NOMO-1 treated with dmso at 0.1 percent for 144 hours (cell line): ENCODE results near the gene ATP7B.

Source experiments
- DNase-seq: peaks from one replicate; lab custom pipeline; 2025; ENCODE audit not compliant: unreplicated experiment; lab: John Stamatoyannopoulos, UW

The ATP7B gene

DNA sequence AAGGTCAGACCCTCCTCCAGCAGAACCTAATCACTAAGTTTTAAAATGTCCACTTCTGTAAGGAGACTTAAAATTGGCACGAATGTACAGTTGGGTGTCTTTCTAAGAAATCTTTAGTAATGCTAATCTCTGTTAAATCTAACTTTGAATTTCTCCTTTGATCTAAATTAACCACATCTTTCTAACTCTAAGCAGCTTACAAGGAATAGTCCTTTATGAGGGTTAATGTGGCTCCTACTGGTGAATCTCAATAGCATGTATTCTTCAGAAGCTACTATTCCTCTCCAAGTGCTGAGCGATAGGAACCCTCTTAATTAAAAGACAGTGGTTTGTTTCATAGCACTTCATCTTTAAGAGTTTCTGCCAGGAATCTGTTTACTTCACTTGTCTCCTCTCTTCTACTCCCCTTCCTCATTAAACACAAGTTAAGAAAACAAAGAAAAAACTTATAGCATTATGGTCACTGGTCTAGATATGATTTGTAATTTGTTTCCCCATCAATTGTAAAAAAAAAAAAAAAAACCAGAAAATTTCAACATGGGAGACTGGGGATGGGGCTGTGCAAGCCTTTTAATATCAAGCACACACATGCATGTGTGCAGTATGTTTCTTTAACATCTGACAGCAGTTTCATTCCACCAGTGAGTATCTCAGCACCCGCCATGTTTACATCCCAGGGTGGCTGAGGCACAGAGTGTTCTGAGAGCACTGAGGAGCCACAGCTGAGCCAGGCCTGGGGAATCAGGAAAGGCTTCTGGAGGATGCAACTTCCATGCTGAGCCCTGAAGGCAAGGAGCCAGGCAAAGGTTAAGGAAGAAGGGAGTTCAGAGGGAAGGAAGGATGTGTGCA, 57.7 kb downstream of the ATP7B start:
- DNase-seq: no peak

DNA sequence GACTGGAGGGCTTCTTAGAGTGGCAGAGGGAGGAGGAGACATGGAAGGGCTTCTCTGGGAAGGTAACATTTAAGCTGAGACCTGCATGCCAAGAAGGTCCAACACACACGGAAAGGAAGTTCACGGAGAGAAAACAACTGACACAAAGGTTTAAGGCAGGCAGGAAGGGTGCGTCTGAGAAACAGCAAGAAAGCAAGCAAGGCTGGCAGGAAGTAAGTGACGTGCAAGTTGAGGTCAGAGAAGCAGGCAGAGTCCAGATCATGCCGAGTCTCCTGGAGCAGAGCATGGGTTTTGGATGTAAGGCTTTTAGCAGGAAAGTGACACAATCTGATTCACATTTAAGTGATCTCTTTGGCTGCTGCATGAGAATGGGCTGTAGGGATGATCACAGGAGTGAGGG, 60.5 kb downstream of the ATP7B start:
- no peak for DNase-seq

- DNase-seq: no peak
These were observed 65.0 kb downstream of the ATP7B start for GRCh38 chr13:51946163-51946669.

DNA sequence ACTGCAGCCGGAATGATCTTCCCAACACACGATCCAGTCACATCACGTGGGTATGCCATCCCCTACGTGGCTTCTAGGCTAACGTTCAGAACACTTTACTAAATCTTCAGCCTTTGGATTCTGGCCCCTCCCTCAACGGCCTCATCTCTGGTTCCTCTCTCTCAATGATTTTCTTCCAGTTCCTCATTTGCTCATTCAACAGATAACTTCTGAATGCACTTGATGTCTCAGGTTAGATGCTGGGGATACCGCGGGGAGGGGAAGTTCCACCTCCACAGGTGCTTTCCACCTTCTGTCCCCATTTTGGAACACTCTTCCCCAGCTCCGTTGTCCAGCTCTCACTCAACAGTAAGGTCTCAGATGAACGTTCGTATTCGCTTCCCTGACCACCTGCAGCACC, 66.1 kb downstream of the ATP7B start:
- DNase-seq: peak; percentile 46

DNA sequence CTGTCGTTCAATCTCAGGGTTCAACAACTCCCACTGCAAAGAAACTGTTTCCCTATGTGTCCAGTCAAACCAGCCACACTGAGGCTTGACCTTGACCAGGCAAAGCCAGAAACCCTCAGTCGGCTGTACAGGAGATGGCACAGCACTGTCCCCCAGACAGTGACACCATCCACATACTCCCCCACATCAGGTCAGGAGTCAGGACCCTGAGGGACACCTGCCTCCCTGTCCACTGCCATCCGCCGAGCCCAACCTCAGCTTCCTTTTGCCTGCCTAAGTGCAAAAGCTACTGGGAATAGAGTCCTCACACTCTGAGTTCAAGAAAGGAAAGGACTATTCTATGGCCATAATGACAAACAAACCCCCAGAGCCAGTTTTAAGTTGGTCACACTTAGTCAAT, 66.8 kb downstream of the ATP7B start:
- no peak for DNase-seq

DNA sequence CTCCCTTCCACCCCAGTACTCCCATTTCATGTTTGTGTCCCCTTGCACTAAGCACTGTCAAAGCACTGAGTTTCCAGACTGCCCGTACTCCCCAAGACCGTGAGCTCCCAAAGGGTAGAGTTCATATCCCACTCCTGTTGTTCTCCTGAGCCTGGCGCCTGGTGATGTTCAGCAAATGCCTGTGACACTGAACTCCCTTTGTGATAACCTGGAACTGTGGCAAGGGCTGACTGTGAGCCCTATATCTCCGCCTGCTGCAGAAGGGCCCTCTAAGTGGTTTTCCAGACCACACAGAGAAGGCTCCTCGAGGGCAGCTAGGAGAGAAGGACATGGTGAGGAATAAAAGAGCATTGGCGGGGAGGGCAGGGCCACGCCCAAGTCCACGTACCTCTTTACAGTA, 67.5 kb downstream of the ATP7B start:
- DNase-seq: no peak

DNA sequence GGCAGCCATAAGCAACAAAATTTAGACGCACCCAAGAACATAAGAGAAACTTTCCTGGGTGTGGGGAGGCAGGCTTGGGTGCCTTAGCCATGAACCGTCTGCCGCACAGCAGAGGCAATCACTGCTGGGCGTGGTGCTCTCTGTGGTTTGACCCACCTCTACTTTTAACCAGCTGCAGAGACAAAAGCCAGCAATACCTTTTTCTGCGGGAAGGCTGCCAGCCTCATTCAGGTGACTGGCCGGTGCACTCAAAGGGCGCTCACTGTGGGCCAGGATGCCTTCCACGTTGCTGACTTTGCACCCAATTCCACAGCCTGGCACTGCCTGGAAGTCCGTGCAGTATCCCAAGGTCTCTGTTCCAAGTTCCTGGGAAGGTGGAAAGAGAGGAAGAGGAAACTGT, 69.1 kb downstream of the ATP7B start:
- no peak for DNase-seq

- DNase-seq: no peak
These were observed 72.8 kb downstream of the ATP7B start for GRCh38 chr13:51938454-51938853.

GRCh38 chr13:51937320-51938290, 73.6 kb downstream of the ATP7B start:
- DNase-seq: no peak

- no peak for DNase-seq
These were observed 75.7 kb downstream of the ATP7B start for GRCh38 chr13:51935326-51936171.

DNA sequence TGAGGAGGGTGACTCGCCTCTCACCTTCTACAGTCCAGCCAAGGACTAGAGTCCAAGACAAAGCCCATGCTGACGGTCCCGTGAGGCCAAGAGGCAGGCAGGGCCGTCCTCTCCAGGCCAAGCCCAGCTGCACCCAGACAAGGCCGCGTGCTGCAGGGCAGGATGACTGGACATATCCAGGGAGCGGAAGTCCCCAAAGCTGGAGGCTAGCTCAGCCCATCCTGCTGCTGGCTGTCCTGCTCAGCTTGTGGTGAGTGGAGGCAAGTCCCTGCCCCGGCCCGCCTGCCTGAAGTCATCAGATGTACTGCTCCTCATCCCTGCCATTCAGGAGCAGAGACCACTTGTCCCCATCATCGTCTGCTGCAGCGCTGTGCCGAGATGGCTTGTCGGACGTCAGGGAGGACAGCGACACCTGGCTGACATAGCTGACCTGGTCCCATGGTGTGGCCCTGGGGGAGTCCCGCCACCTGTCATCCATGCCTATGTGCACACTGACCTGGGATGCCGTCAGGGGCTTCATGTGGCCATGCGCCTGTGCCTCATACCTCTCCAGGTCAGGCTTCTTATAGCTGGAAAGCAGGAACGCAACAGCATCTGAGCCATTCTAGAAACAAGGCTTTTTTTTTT, 76.7 kb downstream of the ATP7B start:
- no peak for DNase-seq

- DNase-seq: no peak
These were observed 77.7 kb downstream of the ATP7B start for GRCh38 chr13:51933466-51934058.

DNA sequence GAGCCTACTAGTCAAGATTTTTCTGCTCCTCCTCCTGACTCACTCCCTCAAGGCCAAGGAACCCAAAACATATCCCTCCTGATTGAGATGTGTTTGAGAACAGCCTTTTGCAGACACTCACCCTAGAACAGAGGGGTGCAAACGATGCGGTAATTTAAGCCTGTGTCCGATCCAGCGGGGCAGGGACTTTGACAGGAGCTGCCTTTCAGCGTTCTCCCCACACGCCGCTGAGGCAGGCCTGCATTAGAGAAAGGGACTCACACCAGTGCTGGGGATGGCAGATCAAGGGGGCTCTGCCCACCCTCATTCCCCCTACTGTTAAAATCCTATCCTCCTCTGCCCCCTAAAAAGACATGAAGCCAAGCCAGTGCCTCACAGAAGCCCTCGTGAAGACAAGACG, 79.0 kb downstream of the ATP7B start:
- DNase-seq: no peak

DNA sequence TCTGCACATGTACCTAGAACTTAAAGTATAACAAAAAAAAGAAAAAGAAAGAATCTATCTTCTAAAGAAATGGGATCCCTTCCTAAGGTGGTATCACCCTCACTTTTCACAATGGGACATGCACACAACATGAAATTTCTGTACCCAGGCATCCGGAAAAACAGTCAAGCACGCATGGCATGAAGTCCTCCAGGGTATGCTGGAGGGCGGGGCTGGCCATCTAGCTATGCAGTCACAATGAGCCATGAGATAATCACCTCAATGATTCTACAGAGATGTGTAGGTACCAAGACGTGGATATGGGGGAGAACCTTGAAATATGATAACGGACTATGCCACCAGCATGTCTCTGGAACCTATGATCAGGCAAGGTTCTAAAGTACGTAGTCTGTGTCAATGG, 79.6 kb downstream of the ATP7B start:
- DNase-seq: no peak

- no peak for DNase-seq
These were observed 81.6 kb downstream of the ATP7B start for GRCh38 chr13:51929699-51930098.

- peak; percentile 0 for DNase-seq
These were observed 83.0 kb downstream of the ATP7B start for GRCh38 chr13:51928231-51928630.

DNA sequence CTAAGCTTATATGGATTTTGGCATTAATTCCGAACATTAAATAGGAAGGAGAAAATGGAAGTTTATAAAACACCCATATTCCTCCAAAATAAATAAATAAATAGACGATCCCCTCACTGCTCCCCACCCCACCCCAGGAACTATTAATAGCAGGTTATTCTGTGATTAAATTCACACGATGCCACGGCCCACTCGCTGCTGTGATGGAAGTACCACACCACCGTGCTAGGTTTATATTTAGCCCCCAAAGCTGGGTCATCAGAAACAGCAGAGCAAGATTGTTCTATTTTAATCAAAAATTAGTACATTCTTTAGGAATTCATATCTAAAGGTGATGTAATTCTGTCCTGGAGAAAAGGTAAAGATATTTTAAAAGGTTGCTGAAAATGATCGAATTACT, 84.1 kb downstream of the ATP7B start:
- DNase-seq: no peak

DNA sequence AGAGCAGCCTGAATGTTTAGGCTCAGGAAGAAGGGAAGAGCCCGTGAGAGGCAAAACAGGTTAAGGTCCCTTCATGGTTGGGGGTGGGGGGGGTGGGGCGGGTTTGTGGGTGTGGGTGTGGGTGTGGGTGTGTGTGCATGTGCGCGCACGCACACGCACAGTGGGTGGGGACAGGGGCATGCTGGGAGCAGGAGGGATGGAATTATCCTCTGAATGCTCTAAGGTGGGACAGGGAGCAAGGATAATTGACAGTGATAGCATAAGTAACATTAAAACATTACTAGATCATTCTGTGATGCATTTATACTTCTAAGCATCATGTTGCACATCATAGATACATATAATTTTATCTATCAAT, 84.7 kb downstream of the ATP7B start:
- no peak for DNase-seq

DNA sequence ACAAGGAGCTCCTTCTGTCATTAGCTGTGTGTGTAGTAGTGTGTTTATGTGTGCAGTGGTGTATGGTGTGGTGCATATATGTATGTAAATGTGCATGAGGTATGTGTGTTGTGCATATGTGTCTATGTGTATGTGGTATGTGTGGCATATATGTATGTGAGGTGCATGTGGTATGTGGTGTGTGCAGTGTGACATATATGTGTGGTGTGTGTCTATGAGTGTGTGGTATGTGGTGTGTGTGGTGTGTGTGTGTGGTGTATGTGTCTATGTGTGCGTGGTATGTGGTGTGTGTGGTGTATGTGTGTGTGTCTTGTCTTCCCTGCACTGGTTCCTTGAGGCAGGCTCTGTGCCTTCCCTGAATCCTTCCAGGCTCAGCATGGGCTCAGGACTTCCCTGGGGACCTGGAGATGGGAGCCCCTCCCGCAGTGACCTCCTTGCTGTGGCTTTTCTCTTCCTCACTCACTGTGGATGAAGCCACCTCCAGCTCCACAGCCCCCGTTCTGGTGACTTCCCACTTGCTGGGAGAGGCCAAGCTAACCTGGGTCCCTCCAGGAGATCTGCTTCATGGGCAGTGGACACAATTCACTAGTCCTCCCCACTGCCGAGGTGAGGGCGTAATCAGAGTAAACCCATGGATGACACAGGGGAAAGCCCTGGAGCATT, 85.3 kb downstream of the ATP7B start:
- no peak for DNase-seq
